ENCODE results near the gene ZSCAN10. TPM values are rescaled to one million over a fixed set of nuclear protein-coding genes. Genes with fewer than 3 reads are reported as not detected.

ZSCAN10 gene
- total and polyA plus RNA-seq, 2 of the 13 experiments (the other 11 are each of a cell fraction or from before 2014, with no cell fraction given) = not detected

DNA sequence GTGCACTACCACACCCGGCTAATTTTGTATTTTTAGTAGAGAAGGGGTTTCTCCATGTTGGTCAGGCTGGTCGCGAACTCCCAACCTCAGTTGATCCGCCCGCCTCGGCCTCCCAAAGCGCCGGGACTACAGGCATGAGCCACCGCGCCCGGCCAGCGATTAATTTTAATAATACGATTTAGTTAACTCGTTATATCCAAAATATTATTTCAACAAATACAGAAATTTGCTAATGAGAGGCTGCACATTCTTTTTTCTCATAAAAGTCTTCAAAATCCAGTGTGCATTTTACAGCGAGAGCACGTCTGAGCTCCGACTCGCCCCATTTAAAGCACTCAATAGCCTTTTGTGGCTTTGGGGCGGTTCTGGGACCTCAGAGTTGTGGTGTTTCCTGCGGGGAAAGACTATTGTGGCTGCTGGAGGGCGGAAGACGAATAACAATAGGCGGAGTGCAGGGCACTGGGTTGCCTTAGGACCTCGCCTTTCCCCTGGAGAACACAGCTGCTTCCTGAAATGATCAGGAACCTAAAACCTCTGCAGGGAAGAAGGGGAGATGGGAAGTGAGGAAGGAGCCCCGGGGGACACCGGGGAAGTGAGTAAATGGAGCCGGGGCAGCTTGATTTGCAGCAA, 2.9 kb upstream of the ZSCAN10 start:
- POLR2A ChIA-PET = interaction anchor here (1.5 kb wide), 1 partner anchor 78 kb away, joined by 4 read pairs; the partner anchor contains the start of genes HCFC1R1 and THOC6
- intact Hi-C loops (cut with micrococcal nuclease; ENCODE audit: unreplicated experiment) = loop anchor here (2.0 kb wide), 1 partner anchor 43 kb away; no protein-coding TSS in a partner anchor
- Histone ChIP-seq H3K27me3 (ENCODE audit: control insufficient read depth in 1 of 2, insufficient read depth in 2 of 2, low read length in 2 of 2) (peaks cover 0 to 13% of the 10 kb centered on the region in 2 experiments; a peak in 2 of 5 replicates), H3K9ac (ENCODE audit: insufficient read depth, low read depth, low read length) (no peak overlapping the region), H3K79me2 (ENCODE audit: insufficient read depth, low read length) (no peaks in the 10 kb centered on the region), H3K27ac (ENCODE audit: extremely low read length, insufficient read depth, low read length) (no peak overlapping the region), H4K20me1 (ENCODE audit: insufficient read depth, low read length) (no peaks in the 10 kb centered on the region), H3K36me3 (replicated peaks in 1 of 2; ENCODE audit: control insufficient read depth in 1 of 2, insufficient read depth in 2 of 2, low read length in 2 of 2) (no peaks in the 10 kb centered on the region), H3K4me1 (ENCODE audit: insufficient read depth, low read length) (peaks cover 71% of the 10 kb centered on the region), H3K4me3 (replicated peaks in 1 of 3; ENCODE audit: insufficient read depth in 1 of 3, low read depth in 2 of 3, low read length in 3 of 3) (no peak overlapping the region), H3K4me2 (ENCODE audit: low read depth, low read length) (no peak overlapping the region; the same call in 1 of the 2 replicates), H3K9me3 (ENCODE audit: low read length) (no peaks in the 10 kb centered on the region), H2AFZ (ENCODE audit: low read length) (no peak overlapping the region)
- DNase-seq (ENCODE audit: low spot score) = no peak
- no peak for FAIRE-seq
- TF ChIP-seq TRIM24 (CRISPR knock-in tag; IDR thresholded peaks at IDR 0.05) (no peak), ZSCAN9 (CRISPR knock-in tag; IDR thresholded peaks at IDR 0.05; ENCODE audit: borderline replicate concordance) (no peak), IRF2 (CRISPR knock-in tag; IDR thresholded peaks at IDR 0.05) (no peak), ZNF101 (CRISPR knock-in tag; IDR thresholded peaks at IDR 0.05; ENCODE audit: borderline replicate concordance, low read depth) (no peak), SMARCE1 (IDR thresholded peaks at IDR 0.05; ENCODE audit: borderline replicate concordance) (no peak), FOXA1 (IDR thresholded peaks at IDR 0.05) (no peak), FOXA1 (CRISPR knock-in tag; IDR thresholded peaks at IDR 0.05) (no peak), ZNF234 (CRISPR knock-in tag; conservative IDR thresholded peaks at IDR 0.05) (no peak), ZKSCAN1 (IDR thresholded peaks at IDR 0.05; ENCODE audit: low read length) (no peak), ZNF83 (CRISPR knock-in tag; IDR thresholded peaks at IDR 0.05; ENCODE audit: borderline replicate concordance) (no peak), BRD4 (CRISPR knock-in tag; IDR thresholded peaks at IDR 0.05) (no peak), KDM5A (IDR thresholded peaks at IDR 0.05; ENCODE audit: borderline replicate concordance, low read length) (no peak), GATAD2A (CRISPR knock-in tag; IDR thresholded peaks at IDR 0.05) (no peak), ZKSCAN5 (CRISPR knock-in tag; IDR thresholded peaks at IDR 0.05) (no peak), SP1 (IDR thresholded peaks at IDR 0.05) (no peak), SP1 (CRISPR knock-in tag; IDR thresholded peaks at IDR 0.05) (no peak), HDAC2 (CRISPR knock-in tag; IDR thresholded peaks at IDR 0.05) (no peak), ZNF432 (CRISPR knock-in tag; IDR thresholded peaks at IDR 0.05; ENCODE audit: borderline replicate concordance) (no peak), PITX1 (CRISPR knock-in tag; IDR thresholded peaks at IDR 0.05) (no peak), ZNF557 (CRISPR knock-in tag; IDR thresholded peaks at IDR 0.05) (no peak)
- TF ChIP-seq, protein P1, sequence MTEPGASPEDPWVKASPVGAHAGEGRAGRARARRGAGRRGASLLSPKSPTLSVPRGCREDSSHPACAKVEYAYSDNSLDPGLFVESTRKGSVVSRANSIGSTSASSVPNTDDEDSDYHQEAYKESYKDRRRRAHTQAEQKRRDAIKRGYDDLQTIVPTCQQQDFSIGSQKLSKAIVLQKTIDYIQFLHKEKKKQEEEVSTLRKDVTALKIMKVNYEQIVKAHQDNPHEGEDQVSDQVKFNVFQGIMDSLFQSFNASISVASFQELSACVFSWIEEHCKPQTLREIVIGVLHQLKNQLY (CRISPR knock-in tag; IDR thresholded peaks at IDR 0.05) = no peak
- CTCF ChIA-PET (ENCODE audit: low intra/inter-chr PET ratio, low total read pairs) = interaction anchor here (1.1 to 1.8 kb wide), 2 partner anchors 29 to 43 kb away, joined by 3 to 5 read pairs; no protein-coding TSS in a partner anchor
- in situ Hi-C loops (cut with HindIII; ENCODE audit: extremely low pct_ligation_motif_present, low pct_unique_long_range_greater_than_20kb) = no loop called here
- no TSS peak for BruUV-seq (replicated peaks)
- WGBS (ENCODE audit: low lambda C conversion rate) = 74% methylated on average over 27 of the region's 27 CpGs
- ATAC-seq = no peak
